Spleen (tissue), 3 donors: ENCODE results near the gene LNPEP.

Experiments
- POLR2A ChIP-seq, 3 donors: fragments of 450-650 bp; IDR thresholded peaks; one replicate each; pipeline ENCODE4 v1.5.1; 2017; ENCODE audit warnings: antibody characterized with exemption in 3 of 3, mild to moderate bottlenecking in 1 of 3
- POLR2AphosphoS5 ChIP-seq, 3 donors: sonication (generic); formaldehyde crosslinking; IDR thresholded peaks; one replicate each; pipeline ENCODE4 v1.5.1; 2017; ENCODE audit warnings: antibody characterized with exemption in 3 of 3

- TF ChIP-seq POLR2AphosphoS5 (IDR thresholded peaks at IDR 0.05) (no peak), POLR2A (IDR thresholded peaks at IDR 0.05) (no peak)
These were observed 39.6 kb upstream of the LNPEP start for GRCh38 chr5:96896276-96896675.
